ENCODE results near the gene HTRA3. TPM values are rescaled to one million over a fixed set of nuclear protein-coding genes. Genes with fewer than 3 reads are reported as not detected.

Gene HTRA3
- total RNA-seq (2014; rRNA removed), result 2.8 and 4.0 TPM in 2 replicates
- percentile 20 among the genes with signal in this experiment for Bru-seq, nascent RNA
- percentile 10 among the genes with signal in this experiment for BruChase-seq, experiment 1, labeled RNA remaining after a 6-hour chase
- percentile 13 among the genes with signal in this experiment for BruChase-seq, experiment 2, labeled RNA remaining after a 2-hour chase
- long read RNA-seq, partial matches to known transcripts, result 0 of 5 reads
- long read RNA-seq, other reads (novel, unspliced or antisense), result 1 of 5 reads

DNA sequence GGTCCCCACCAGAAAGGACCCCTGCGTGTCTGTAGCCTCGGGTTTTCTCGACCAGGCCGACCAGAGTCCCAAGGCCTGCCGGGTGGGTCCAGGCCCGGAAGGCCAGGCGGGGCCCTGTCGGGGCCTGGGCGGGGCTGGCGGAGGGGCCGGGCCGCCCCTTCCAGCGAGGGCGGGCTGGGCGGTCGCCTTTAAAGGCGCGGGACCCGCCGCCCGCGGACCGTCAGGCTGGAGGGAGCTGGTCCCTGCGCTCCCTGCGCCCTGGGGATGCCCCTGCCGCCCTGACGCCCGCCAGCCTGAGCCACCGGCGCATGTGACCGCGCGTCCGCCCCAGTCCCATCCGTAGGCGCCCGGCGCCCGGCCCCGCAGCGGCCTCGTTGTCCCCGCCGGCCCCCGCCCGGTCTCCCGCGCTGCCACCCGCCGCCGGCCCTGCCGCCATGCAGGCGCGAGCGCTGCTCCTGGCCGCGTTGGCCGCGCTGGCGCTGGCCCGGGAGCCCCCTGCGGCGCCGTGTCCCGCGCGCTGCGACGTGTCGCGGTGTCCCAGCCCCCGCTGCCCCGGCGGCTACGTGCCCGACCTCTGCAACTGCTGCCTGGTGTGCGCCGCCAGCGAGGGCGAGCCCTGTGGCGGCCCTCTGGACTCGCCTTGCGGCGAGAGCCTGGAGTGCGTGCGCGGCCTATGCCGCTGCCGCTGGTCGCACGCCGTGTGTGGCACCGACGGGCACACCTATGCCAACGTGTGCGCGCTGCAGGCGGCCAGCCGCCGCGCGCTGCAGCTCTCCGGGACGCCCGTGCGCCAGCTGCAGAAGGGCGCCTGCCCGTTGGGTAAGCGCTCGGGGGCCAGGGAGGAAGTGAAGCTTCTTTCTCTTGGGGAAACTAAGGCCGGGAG, at the start of gene HTRA3:
TSS of gene HTRA3 (plus strand) at position 220 of the 883 bp plus-strand sequence. CDS start at position 435, 215 bp downstream.
- CTCF ChIA-PET, result no interaction called here
- TF ChIP-seq EZH2phosphoT487 (IDR thresholded peaks at IDR 0.05; ENCODE audit: borderline replicate concordance, low read length) (peak; percentile 67; the same call in 1 of the 2 replicates), EZH2 (IDR thresholded peaks at IDR 0.05; ENCODE audit: low read length, unreplicated experiment) (no peak)
- TF ChIP-seq, protein P1, sequence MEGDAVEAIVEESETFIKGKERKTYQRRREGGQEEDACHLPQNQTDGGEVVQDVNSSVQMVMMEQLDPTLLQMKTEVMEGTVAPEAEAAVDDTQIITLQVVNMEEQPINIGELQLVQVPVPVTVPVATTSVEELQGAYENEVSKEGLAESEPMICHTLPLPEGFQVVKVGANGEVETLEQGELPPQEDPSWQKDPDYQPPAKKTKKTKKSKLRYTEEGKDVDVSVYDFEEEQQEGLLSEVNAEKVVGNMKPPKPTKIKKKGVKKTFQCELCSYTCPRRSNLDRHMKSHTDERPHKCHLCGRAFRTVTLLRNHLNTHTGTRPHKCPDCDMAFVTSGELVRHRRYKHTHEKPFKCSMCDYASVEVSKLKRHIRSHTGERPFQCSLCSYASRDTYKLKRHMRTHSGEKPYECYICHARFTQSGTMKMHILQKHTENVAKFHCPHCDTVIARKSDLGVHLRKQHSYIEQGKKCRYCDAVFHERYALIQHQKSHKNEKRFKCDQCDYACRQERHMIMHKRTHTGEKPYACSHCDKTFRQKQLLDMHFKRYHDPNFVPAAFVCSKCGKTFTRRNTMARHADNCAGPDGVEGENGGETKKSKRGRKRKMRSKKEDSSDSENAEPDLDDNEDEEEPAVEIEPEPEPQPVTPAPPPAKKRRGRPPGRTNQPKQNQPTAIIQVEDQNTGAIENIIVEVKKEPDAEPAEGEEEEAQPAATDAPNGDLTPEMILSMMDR (conservative IDR thresholded peaks at IDR 0.05; ENCODE audit: low read depth, low read length), result no peak
- Histone ChIP-seq H3F3A (ENCODE audit: low read length, unreplicated experiment) (no peaks in the 10 kb centered on the region), H3K27me3 (ENCODE audit: low read length) (no peaks in the 10 kb centered on the region), H3K27ac (ENCODE audit: low read length) (no peak within 1 kb of the TSS), H3K9me3 (ENCODE audit: low read length) (no peaks in the 10 kb centered on the region), H3K9ac (ENCODE audit: low read length) (no peak within 1 kb of the TSS), H3K4me1 (ENCODE audit: insufficient read depth, low read length) (no peaks in the 10 kb centered on the region), H2AFZ (ENCODE audit: low read length) (peak within 1 kb of the TSS; percentile 50; the same call in 1 of the 2 replicates), H3K36me3 (ENCODE audit: low read depth, low read length) (no peaks in the 10 kb centered on the region), H4K20me1 (ENCODE audit: low read length) (no peaks in the 10 kb centered on the region), H3K79me2 (ENCODE audit: low read length) (no peaks in the 10 kb centered on the region), H3K4me3 (ENCODE audit: low read length) (peak within 1 kb of the TSS; percentile 56), H3K4me2 (ENCODE audit: low read length) (peak within 1 kb of the TSS; percentile 77), H3K9me2 (replicated peaks; ENCODE audit: low read length) (no peaks in the 10 kb centered on the region)
- DNase-seq, result peak; percentile 33
- no TSS peak for BruUV-seq (replicated peaks)
- POLR2A ChIA-PET (ENCODE audit: unreplicated experiment), result interaction anchor here (0.6 kb wide), 1 partner anchor 35 kb away, joined by 3 read pairs; no protein-coding TSS in a partner anchor
- ATAC-seq, result peak; percentile 68
- intact Hi-C loops (cut with micrococcal nuclease), result no loop called here

DNA sequence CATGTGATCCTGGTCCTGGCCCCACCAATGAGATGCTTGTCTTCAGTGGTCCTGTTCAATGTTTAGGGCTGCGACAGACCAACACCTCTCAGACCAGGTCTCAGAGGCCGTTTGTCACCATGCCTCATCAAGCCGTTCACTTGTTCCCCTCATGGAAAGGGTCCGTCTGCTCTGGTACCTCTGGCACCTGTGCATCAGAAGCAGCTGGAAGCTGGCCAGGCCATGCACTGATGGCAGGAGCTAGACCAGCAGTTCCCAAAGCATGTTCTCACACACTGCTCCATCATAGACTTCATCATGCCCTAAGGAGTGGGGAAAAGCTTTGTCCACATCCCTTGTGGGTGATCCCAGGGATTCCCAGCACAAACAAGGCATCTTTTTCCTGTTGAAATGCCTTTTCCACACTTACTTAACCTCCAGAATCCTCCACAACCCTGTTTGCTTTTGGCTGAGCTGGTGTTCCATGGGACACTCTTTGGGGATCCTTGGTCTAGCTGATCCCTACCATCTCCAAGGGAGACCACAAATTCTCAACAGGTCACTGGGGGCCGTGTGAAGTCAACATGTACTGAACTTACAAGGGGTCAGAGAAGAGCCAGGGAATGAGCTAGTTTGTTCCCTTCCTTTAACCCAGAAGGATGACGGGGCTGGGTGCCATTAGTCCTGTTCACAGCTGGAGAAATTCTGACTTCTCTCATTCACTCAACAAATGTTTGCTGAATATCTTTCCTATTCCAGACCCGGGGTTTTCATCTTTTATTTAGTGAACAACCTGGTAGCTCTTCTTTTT, 48.7 kb upstream of the HTRA3 start:
- Histone ChIP-seq H3F3A (ENCODE audit: low read length, unreplicated experiment) (no peaks in the 10 kb centered on the region), H3K4me1 (ENCODE audit: insufficient read depth, low read length) (no peaks in the 10 kb centered on the region), H3K27me3 (ENCODE audit: low read length) (no peaks in the 10 kb centered on the region), H3K4me2 (ENCODE audit: low read length) (no peak overlapping the region), H3K9ac (ENCODE audit: low read length) (no peak overlapping the region), H3K9me3 (ENCODE audit: low read length) (no peaks in the 10 kb centered on the region), H3K9me2 (replicated peaks; ENCODE audit: low read length) (no peaks in the 10 kb centered on the region), H2AFZ (ENCODE audit: low read length) (no peak overlapping the region), H3K4me3 (ENCODE audit: low read length) (no peak overlapping the region), H3K27ac (ENCODE audit: low read length) (no peak overlapping the region), H3K36me3 (ENCODE audit: low read depth, low read length) (no peaks in the 10 kb centered on the region), H4K20me1 (ENCODE audit: low read length) (no peaks in the 10 kb centered on the region), H3K79me2 (ENCODE audit: low read length) (no peaks in the 10 kb centered on the region)
- ChIA-PET POLR2A (ENCODE audit: unreplicated experiment) (no interaction called here), CTCF (no interaction called here)
- ATAC-seq, result no peak
- DNase-seq, result no peak
- TF ChIP-seq, protein P1 (conservative IDR thresholded peaks at IDR 0.05; ENCODE audit: low read depth, low read length), result no peak
- intact Hi-C loops (cut with micrococcal nuclease), result no loop called here
- no TSS peak for BruUV-seq (replicated peaks)
